Suprapubic skin (tissue), 4 donors: ENCODE results near the gene ERG. TPM values are rescaled to one million over a fixed set of nuclear protein-coding genes. Genes with fewer than 3 reads are reported as not detected.

Source experiments
- DNase-seq, 2 donors: peaks; one replicate each; pipeline ENCODE4 v3.0.0-alpha.2; 2019; ENCODE audit warnings: low spot score in 2 of 2
- H3K27ac ChIP-seq: fragments of 200-600 bp; sonication (generic); one replicate; pipeline ENCODE4 v1.5.1; 2019
- H3K27me3 ChIP-seq: fragments of 200-600 bp; sonication (generic); one replicate; pipeline ENCODE4 v1.5.1; 2019
- H3K36me3 ChIP-seq: fragments of 200-600 bp; sonication (generic); one replicate; pipeline ENCODE4 v1.5.1; 2019
- H3K4me1 ChIP-seq: fragments of 200-600 bp; sonication (generic); one replicate; pipeline ENCODE4 v1.5.1; 2019
- H3K4me3 ChIP-seq: fragments of 200-600 bp; sonication (generic); one replicate; pipeline ENCODE4 v1.5.1; 2019; ENCODE audit warnings: mild to moderate bottlenecking
- H3K9me3 ChIP-seq: fragments of 200-600 bp; sonication (generic); one replicate; pipeline ENCODE4 v1.5.1; 2019
- CTCF ChIP-seq, 2 donors: fragments of 200-600 bp in 1 of 2; fragments of 450-650 bp in 1 of 2; sonication (generic) in 1 of 2; IDR thresholded peaks; one replicate each; pipeline ENCODE4 v1.5.1; 2016 to 2019; ENCODE audit warnings: antibody characterized with exemption in 2 of 2, mild to moderate bottlenecking in 1 of 2, moderate library complexity in 1 of 2
- EP300 ChIP-seq: sonication (generic); formaldehyde crosslinking; IDR thresholded peaks from one replicate; pipeline ENCODE4 v1.6.1; 2017; ENCODE audit warnings: antibody characterized with exemption
- POLR2A ChIP-seq, 2 donors: fragments of 450-650 bp; IDR thresholded peaks; one replicate each; pipeline ENCODE4 v1.6.1; 2017; ENCODE audit warnings: antibody characterized with exemption in 2 of 2, mild to moderate bottlenecking in 2 of 2, moderate library complexity in 2 of 2
- POLR2AphosphoS5 ChIP-seq, 3 donors: sonication (generic); formaldehyde crosslinking; IDR thresholded peaks; one replicate each; pipeline ENCODE4 v1.6.1; 2017; ENCODE audit warnings: antibody characterized with exemption in 3 of 3
- WGBS: methylation state at CpG from one replicate; pipeline ENCODE4 v1.1.5; 2018; 5-methylcytosine and 5-hydroxymethylcytosine counted together
- total RNA-seq, 4 donors: library from RNA; depleted of rRNA; stranded (reverse); fragments of >200 nt; gene quantifications; one replicate each; pipeline ENCODE4 v1.1.0, GENCODE V29; 2016

The ERG gene
- total RNA-seq, 4 donors from 2014 or later: 3.3 to 10.1 (median 6.3) TPM

- no peak for TF ChIP-seq POLR2A (IDR thresholded peaks at IDR 0.05)
- no peak for TF ChIP-seq CTCF (IDR thresholded peaks at IDR 0.05)
- TF ChIP-seq EP300: no peak
- no peak for TF ChIP-seq POLR2AphosphoS5 (IDR thresholded peaks at IDR 0.05)
- Histone ChIP-seq H3K9me3 (no peaks in the 10 kb centered on the region), H3K4me1 (peaks cover 5% of the 10 kb centered on the region), H3K27me3 (no peaks in the 10 kb centered on the region), H3K36me3 (no peaks in the 10 kb centered on the region), H3K27ac (no peak overlapping the region), H3K4me3 (no peak overlapping the region)
- 88% methylated on average over 11 of the region's 11 CpGs for WGBS
- no peak for DNase-seq
Measured at GRCh38 chr21:38376235-38376634, 122.0 kb downstream of the ERG start.

- H3K4me1 ChIP-seq: no peaks in the 10 kb centered on the region
- TF ChIP-seq POLR2A (IDR thresholded peaks at IDR 0.05): no peak
- no peak for TF ChIP-seq CTCF (IDR thresholded peaks at IDR 0.05)
- no peak for TF ChIP-seq POLR2AphosphoS5 (IDR thresholded peaks at IDR 0.05)
- no peak for TF ChIP-seq EP300
- 80% methylated on average over 4 of the region's 4 CpGs for WGBS
- H3K4me3 ChIP-seq: no peak overlapping the region
- DNase-seq: no peak
- H3K9me3 ChIP-seq: no peaks in the 10 kb centered on the region
- H3K27me3 ChIP-seq: no peaks in the 10 kb centered on the region
- no peak overlapping the region for H3K27ac ChIP-seq
- H3K36me3 ChIP-seq: no peaks in the 10 kb centered on the region
Measured at GRCh38 chr21:38367646-38368045, 130.6 kb downstream of the ERG start.

- 89% methylated on average over 2 of the region's 2 CpGs for WGBS
- H3K9me3 ChIP-seq: no peaks in the 10 kb centered on the region
- no peak overlapping the region for H3K4me3 ChIP-seq
- no peaks in the 10 kb centered on the region for H3K27me3 ChIP-seq
- DNase-seq: no peak
- TF ChIP-seq CTCF (IDR thresholded peaks at IDR 0.05): no peak
- TF ChIP-seq POLR2AphosphoS5 (IDR thresholded peaks at IDR 0.05): no peak
- no peak for TF ChIP-seq POLR2A (IDR thresholded peaks at IDR 0.05)
- TF ChIP-seq EP300: no peak
- no peaks in the 10 kb centered on the region for H3K36me3 ChIP-seq
- H3K27ac ChIP-seq: no peak overlapping the region
- no peaks in the 10 kb centered on the region for H3K4me1 ChIP-seq
Measured at GRCh38 chr21:38365521-38365920, 132.8 kb downstream of the ERG start.

GRCh38 chr21:38363693-38364092, 134.6 kb downstream of the ERG start:
- no peaks in the 10 kb centered on the region for H3K4me1 ChIP-seq
- H3K27ac ChIP-seq: no peak overlapping the region
- H3K36me3 ChIP-seq: no peaks in the 10 kb centered on the region
- DNase-seq: no peak
- TF ChIP-seq CTCF (IDR thresholded peaks at IDR 0.05) (no peak), EP300 (no peak), POLR2AphosphoS5 (IDR thresholded peaks at IDR 0.05) (no peak), POLR2A (IDR thresholded peaks at IDR 0.05) (no peak)
- peaks cover 8% of the 10 kb centered on the region for H3K27me3 ChIP-seq
- no peaks in the 10 kb centered on the region for H3K9me3 ChIP-seq
- no peak overlapping the region for H3K4me3 ChIP-seq
- 72% methylated on average over 1 of the region's 1 CpG for WGBS

GRCh38 chr21:38361324-38361723, 137.0 kb downstream of the ERG start:
- Histone ChIP-seq H3K27ac (no peak overlapping the region), H3K4me1 (no peaks in the 10 kb centered on the region), H3K4me3 (no peak overlapping the region), H3K27me3 (peaks cover 8% of the 10 kb centered on the region), H3K36me3 (no peaks in the 10 kb centered on the region), H3K9me3 (no peaks in the 10 kb centered on the region)
- 74% methylated on average over 1 of the region's 1 CpG for WGBS
- TF ChIP-seq POLR2AphosphoS5 (IDR thresholded peaks at IDR 0.05) (no peak), POLR2A (IDR thresholded peaks at IDR 0.05) (no peak), EP300 (no peak), CTCF (IDR thresholded peaks at IDR 0.05) (no peak)
- no peak for DNase-seq
